Activated CD4-positive, alpha-beta T cell treated with anti-CD3 and anti-CD28 coated beads, Interleukin-2, amount 10 ng/mL, durations not matched to agents 7 days and 5 days (primary cell): ENCODE data around the gene AK8. TPM values are rescaled to one million over a fixed set of nuclear protein-coding genes. Genes with fewer than 3 reads are reported as not detected.
A peak's percentile ranks its signal among the peaks of the same experiment; 100 is the strongest.

Experiments
- CTCF ChIA-PET: fragments of 350-600 bp; sonication (Branson Sonifier 250); formaldehyde crosslinking; loops from one replicate; lab custom pipeline; 2021; ENCODE audit warnings: antibody characterized with exemption; lab: Charles Lee
- POLR2A ChIA-PET: fragments of 350-600 bp; sonication (Branson Sonifier 250); formaldehyde crosslinking; loops from one replicate; lab custom pipeline; 2021; ENCODE audit warnings: antibody characterized with exemption; lab: Charles Lee
- DNase-seq: peaks from one replicate; pipeline ENCODE4 v3.0.0-alpha.2; 2020
- H3K27ac Mint-ChIP-seq: one replicate; pipeline ENCODE4 v1.8.0; 2021; ENCODE audit warnings: mild to moderate bottlenecking, moderate library complexity, mixed read lengths
- H3K27me3 Mint-ChIP-seq: one replicate; pipeline ENCODE4 v1.8.0; 2021; ENCODE audit warnings: mixed read lengths
- H3K36me3 Mint-ChIP-seq: one replicate; pipeline ENCODE4 v1.8.0; 2021; ENCODE audit warnings: low read depth, mixed read lengths
- H3K4me1 Mint-ChIP-seq: one replicate; pipeline ENCODE4 v1.8.0; 2021; ENCODE audit warnings: mixed read lengths
- H3K4me3 Mint-ChIP-seq: one replicate; pipeline ENCODE4 v1.8.0; 2021; ENCODE audit warnings: mild to moderate bottlenecking, moderate library complexity, mixed read lengths
- H3K9me3 Mint-ChIP-seq: one replicate; pipeline ENCODE4 v1.8.0; 2021; ENCODE audit warnings: mixed read lengths
- total RNA-seq, 2 experiments: library from RNA; stranded (reverse); gene quantifications; one replicate each; pipeline ENCODE4 v1.2.3, GENCODE V29; 2021

Gene AK8
- total RNA-seq, 2 experiments from 2014 or later: not detected

DNA sequence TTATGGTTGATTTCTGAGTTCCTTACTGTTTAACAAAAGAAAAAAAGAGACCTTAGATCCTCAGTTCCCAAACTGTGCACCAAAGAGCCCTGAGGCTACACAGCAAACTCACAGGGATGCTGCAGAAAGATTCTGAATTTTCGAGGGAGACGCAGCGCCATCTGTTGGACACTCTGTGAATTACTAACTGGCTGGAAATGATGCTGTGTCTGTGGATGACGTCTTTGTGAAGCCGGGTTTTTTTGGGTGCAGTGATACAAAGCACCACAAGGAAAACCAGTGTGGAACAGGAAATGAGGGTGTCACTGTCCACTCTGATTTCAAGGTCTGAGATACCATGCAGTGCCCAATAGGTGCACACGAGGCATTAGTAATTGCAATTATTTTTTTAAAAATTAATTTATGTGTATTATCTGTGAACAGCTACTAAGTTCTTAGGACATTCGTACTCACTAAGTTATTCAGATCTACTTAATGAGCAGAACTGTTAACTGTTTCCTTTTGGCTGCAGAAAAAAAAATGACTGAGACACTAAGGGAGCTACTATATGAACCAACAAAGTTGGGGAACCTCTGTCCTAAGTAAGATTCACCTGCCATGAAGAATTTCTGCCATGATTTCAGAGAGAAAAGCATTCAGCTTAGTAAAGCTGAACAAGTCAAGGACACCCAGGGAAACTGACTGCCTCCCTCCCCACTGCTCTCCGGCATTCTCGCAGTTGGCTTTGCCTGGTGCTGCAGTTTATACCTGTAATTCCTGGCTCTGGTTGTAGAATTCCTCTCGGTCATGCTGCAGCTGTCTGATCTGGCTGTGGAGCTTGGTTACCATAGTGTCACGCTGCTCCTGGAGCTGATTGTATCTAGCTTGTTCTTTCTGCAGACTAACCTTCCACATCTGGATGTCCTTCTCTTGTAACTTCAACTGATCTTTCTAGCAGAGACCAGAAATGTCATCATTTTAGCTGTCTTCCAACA lies 24.1 kb upstream of the AK8 start:
- POLR2A ChIA-PET: no interaction called here
- no peak overlapping the region for H3K4me3 Mint-ChIP-seq
- no peak overlapping the region for H3K27ac Mint-ChIP-seq
- no peaks in the 10 kb centered on the region for H3K9me3 Mint-ChIP-seq
- no peaks in the 10 kb centered on the region for H3K27me3 Mint-ChIP-seq
- DNase-seq: peak; percentile 86
- CTCF ChIA-PET: interaction anchor here (0.5 to 2.2 kb wide), 18 partner anchors 9 to 1395 kb away, joined by 3 to 8 read pairs (median 3); no protein-coding TSS in a partner anchor
- H3K36me3 Mint-ChIP-seq: peaks cover 14% of the 10 kb centered on the region
- H3K4me1 Mint-ChIP-seq: peaks cover 10% of the 10 kb centered on the region

DNA sequence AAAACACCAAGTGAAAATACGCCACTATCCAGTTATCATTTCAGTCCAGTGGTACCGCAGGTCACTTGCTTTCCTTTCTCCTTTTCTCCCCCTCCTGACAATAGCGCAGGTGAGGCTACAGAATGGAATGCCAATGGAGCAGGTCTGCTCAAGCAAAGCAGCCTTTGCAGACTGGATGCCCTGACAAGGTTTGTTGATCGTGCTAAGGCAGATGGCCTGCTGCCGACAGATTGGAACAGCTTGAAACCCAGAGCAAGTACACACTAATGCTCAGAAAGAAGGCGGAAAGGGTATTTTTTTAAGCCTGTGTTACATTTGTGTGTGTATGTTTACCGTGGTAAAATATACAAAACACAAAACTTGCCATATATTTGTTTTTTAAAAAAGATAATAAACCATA lies 20.0 kb upstream of the AK8 start:
- no peaks in the 10 kb centered on the region for H3K27me3 Mint-ChIP-seq
- H3K27ac Mint-ChIP-seq: no peak overlapping the region
- H3K36me3 Mint-ChIP-seq: peaks cover 27% of the 10 kb centered on the region
- H3K4me1 Mint-ChIP-seq: peaks cover 19% of the 10 kb centered on the region
- H3K4me3 Mint-ChIP-seq: no peak overlapping the region
- ChIA-PET CTCF (interaction anchor here (0.5 kb wide), 1 partner anchor 189 kb away, joined by 4 read pairs; no protein-coding TSS in a partner anchor), POLR2A (no interaction called here)
- no peaks in the 10 kb centered on the region for H3K9me3 Mint-ChIP-seq
- no peak for DNase-seq

DNA sequence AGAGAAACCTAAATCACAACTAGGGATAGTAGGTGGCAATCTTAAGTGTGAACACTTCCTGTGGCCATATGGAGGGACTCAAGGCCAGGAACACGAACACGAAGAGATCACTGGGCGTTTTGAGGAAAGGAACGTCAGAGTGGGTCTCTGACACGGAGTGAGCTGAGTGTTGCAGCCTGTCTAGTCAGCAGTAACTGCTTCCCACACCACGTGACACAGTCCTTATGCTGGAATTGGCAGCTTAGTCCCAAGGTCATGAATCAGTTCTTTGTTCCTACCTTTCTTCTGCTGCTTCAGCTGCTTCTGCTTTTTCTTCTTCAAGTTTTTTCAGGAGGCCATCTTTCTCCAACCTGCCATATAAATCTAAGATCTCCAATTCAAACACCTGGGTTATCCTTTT lies 18.8 kb upstream of the AK8 start:
- Mint-ChIP-seq H3K4me1 (peaks cover 16% of the 10 kb centered on the region), H3K9me3 (no peaks in the 10 kb centered on the region), H3K27me3 (no peaks in the 10 kb centered on the region), H3K36me3 (peaks cover 26% of the 10 kb centered on the region), H3K27ac (no peak overlapping the region), H3K4me3 (no peak overlapping the region)
- DNase-seq: no peak
- POLR2A ChIA-PET: no interaction called here
- CTCF ChIA-PET: no interaction called here

DNA sequence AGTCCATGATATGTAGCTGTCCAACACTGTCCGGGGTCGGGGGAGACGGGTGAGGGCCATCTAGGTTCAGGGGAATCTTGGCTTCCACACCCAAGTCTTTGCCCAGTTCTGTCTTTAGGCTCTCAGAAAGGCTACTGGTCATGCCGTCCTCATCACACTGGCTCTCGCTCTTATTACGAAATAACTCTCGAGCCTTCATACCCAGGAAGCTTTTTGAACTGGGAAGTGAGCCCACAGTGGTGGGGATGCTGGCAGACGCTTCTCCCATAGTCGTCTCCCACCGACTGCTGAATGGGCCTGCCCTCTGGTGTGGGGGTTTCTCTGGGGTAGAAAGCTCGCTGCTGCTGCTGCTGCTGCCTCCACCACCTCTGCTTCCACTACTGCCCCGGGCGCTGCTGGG lies 18.2 kb upstream of the AK8 start:
- no peaks in the 10 kb centered on the region for H3K27me3 Mint-ChIP-seq
- CTCF ChIA-PET: interaction anchor here (0.7 kb wide), 1 partner anchor 489 kb away, joined by 3 read pairs; no protein-coding TSS in a partner anchor
- POLR2A ChIA-PET: interaction anchor here (0.6 kb wide), 1 partner anchor 48 kb away, joined by 3 read pairs; the partner anchor contains the start of gene TSC1

DNA sequence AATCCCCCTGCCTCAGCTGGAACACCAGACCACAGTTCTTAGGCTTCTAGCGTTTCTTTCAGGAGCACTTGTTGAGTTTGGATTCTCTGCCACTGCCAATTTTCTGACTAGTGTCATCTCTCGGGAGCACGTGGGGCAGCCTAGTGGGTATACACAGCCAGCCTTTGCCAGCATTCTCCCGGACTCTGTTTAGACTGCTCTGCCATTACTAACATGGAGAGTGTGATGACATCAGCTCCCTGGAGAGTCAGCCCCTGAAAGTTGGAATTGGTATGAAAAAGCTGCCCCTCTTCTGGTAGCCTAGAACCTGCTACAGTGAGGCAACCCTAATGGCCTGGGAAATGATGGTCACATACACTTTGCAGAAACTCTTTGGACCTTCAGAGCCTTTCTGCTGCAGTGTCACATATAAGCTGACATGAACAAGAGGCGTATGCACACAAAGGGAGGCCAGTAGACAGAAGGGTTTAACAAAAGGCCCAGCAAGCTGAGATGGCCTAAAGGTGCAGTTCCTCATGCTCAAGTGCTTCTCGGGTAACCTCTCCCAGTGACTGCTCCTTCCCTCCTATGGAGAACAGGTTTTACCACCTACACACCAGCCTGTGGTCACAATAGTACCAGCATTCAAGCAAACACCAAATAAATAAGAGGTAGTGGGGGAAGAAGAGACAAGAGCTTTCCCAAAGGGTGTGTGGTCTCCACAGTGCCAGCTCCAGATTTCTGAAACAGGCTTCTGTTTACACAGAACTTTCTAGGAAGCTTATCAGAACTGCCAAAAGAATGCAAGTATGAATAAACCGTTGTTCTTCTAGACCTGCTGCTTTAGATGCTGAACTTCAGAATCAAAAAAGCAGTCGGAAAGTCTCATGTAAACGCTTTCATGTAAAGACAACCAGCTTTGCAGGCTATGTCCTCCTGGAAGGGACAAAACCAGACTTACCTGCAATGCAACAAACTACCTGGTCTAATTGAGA lies 17.1 kb upstream of the AK8 start:
- H3K4me3 Mint-ChIP-seq: no peak overlapping the region
- H3K36me3 Mint-ChIP-seq: peaks cover 17% of the 10 kb centered on the region
- ChIA-PET CTCF (interaction anchor here (0.6 kb wide), 2 partner anchors 974 to 1510 kb away, joined by 5 to 6 read pairs; no protein-coding TSS in a partner anchor), POLR2A (no interaction called here)
- no peak overlapping the region for H3K27ac Mint-ChIP-seq
- DNase-seq: no peak
- no peaks in the 10 kb centered on the region for H3K9me3 Mint-ChIP-seq
- no peaks in the 10 kb centered on the region for H3K27me3 Mint-ChIP-seq
- H3K4me1 Mint-ChIP-seq: peaks cover 9% of the 10 kb centered on the region

More for the DNA sequence above, 18.2 kb upstream of the AK8 start:
- Mint-ChIP-seq H3K36me3 (peaks cover 24% of the 10 kb centered on the region), H3K4me1 (peaks cover 12% of the 10 kb centered on the region), H3K27ac (no peak overlapping the region), H3K9me3 (no peaks in the 10 kb centered on the region), H3K4me3 (no peak overlapping the region)
- DNase-seq: no peak

DNA sequence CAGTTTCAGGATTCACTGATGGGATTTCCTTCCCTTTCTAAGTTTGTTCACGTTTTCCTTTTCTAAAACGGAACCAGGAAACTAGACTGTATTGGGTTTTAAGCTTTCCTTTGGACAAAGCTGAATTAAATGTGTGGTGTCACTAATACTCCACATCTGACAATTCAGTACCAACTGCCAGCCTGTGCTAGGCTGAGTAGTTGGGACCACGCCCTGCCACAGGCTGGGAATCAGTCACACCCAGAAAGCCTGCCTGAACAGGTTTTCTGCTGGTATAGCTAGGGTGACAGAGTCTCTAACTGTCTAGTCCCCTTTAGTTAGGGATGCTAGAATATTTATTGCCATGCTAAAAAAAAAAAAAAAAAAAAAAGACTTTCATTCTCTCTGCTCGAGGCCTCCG lies 16.3 kb upstream of the AK8 start:
- no peak overlapping the region for H3K4me3 Mint-ChIP-seq
- peaks cover 17% of the 10 kb centered on the region for H3K36me3 Mint-ChIP-seq
- ChIA-PET CTCF (interaction anchor here (0.5 to 1.0 kb wide), 4 partner anchors 12 to 143 kb away, joined by 3 to 5 read pairs (median 3); no protein-coding TSS in a partner anchor), POLR2A (no interaction called here)
- DNase-seq: no peak
- H3K9me3 Mint-ChIP-seq: no peaks in the 10 kb centered on the region
- H3K27ac Mint-ChIP-seq: peak overlapping the region; percentile 55
- no peaks in the 10 kb centered on the region for H3K27me3 Mint-ChIP-seq
- H3K4me1 Mint-ChIP-seq: peaks cover 9% of the 10 kb centered on the region

DNA sequence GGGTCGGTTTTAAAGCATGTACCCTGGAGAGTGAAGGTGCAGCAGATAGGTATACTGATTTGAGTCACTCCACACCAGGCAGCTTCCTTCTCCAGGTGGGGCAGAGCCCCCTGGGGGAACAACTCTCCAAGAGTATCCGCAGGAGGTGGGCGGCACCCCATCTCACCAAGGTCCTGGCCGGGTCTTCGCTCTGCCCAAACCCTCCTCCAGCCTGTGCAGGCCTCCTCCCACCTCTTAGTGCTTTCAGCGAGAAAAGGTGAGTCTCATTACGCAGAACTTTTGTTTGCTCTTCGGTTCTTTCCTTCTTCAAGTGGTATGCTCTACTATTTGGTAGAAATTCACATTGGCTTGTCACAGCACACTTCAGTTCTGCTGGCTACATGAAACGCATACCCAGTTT lies 14.3 kb upstream of the AK8 start:
- DNase-seq: no peak
- H3K27ac Mint-ChIP-seq: no peak overlapping the region
- peaks cover 15% of the 10 kb centered on the region for H3K4me1 Mint-ChIP-seq
- CTCF ChIA-PET: no interaction called here
- no peak overlapping the region for H3K4me3 Mint-ChIP-seq
- POLR2A ChIA-PET: no interaction called here
- no peaks in the 10 kb centered on the region for H3K9me3 Mint-ChIP-seq
- peaks cover 16% of the 10 kb centered on the region for H3K36me3 Mint-ChIP-seq
- H3K27me3 Mint-ChIP-seq: no peaks in the 10 kb centered on the region

DNA sequence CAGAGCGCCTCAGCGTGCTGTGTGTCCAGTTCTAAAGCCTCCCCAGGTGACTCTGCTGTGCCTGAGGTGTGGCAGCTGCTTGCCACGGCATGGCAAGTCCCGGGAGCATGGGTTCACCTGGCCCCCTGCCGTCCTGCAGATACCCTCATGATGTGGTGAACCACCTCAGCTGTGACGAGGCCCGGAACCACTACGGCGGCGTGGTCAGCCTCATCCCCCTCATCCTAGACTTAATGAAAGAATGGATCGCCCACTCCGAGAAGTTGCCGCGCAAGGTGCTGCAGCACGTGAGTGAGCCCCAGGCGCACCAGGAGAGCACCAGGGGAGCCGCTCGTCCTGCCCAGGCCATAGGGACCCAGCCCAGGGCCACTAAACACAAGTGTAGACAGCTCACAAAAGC lies 10.1 kb upstream of the AK8 start:
- no peak for DNase-seq
- H3K4me3 Mint-ChIP-seq: no peak overlapping the region
- ChIA-PET CTCF (interaction anchor here (0.6 to 1.3 kb wide), 2 partner anchors 13 to 130 kb away, joined by 4 to 8 read pairs; no protein-coding TSS in a partner anchor), POLR2A (no interaction called here)
- peaks cover 7% of the 10 kb centered on the region for H3K4me1 Mint-ChIP-seq
- no peak overlapping the region for H3K27ac Mint-ChIP-seq
- H3K36me3 Mint-ChIP-seq: no peaks in the 10 kb centered on the region
- H3K9me3 Mint-ChIP-seq: no peaks in the 10 kb centered on the region
- H3K27me3 Mint-ChIP-seq: no peaks in the 10 kb centered on the region

DNA sequence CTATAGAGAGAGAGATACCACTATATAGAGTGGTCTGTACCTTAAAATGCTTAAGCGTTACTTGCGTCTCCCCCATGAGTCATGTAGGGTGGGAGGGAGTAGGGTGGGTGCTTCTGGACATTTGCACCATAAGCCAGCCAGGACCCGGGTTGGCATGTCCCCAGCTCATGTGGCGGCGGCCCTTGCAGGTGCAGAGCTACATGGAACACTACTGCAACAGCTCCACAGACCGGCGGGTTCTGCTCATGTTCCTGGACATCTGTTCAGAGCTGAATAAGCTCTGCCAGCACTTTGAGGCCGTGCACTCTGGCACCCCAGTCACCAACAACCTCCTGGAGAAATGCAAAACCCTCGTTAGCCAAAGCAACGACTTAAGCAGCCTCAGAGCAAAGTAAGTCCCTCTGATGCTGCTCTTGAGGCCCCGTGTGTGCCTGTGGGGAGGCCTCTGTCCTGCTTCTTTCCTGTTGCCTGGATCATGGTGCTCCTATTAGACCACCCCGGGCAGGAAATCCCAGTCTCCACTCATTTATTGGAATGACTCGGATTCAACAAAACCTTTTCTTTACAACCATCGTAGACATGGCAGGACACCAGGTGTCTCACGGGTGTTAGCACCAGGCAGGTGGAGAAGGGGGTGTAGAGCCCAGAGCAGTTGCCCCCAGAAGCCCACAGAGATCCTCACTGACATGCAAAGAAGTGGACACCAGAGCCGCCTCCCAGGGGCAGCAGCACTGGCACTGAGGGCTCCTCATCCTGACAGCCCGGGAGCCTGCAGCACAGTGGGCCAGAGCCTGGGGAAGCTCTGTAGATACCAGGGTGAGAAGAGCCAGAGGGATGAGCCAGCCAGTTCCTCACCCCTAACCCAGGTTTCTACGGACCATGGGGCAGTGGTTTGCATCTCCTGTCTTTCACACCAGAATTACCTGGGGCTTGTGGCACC lies 9.4 kb upstream of the AK8 start:
- Mint-ChIP-seq H3K9me3 (no peaks in the 10 kb centered on the region), H3K27ac (no peak overlapping the region), H3K36me3 (no peaks in the 10 kb centered on the region), H3K4me1 (peaks cover 14% of the 10 kb centered on the region), H3K27me3 (no peaks in the 10 kb centered on the region), H3K4me3 (no peak overlapping the region)
- CTCF ChIA-PET: interaction anchor here (1.2 to 1.8 kb wide), 2 partner anchors 15 to 39 kb away, joined by 3 to 5 read pairs; no protein-coding TSS in a partner anchor
- DNase-seq: no peak
- POLR2A ChIA-PET: no interaction called here

DNA sequence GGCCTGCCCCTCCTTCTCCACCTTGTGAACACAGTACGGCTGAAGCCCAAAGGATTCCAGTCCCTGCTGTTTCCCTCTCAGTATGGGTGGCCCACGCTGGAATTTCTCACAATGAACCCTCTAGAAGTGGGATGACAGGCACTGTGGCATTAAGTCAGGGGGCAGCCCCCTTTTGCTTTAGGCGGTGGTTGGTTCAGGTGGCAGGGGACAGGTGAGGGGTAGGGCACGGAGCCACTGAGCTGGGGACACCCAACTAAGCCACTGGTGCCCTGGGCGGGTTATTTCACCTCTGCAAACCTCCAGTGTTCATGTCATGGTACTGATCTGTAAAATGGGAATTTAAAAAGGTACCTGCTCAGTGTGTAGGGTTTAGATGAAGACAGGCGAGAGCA lies 8.2 kb upstream of the AK8 start:
- ChIA-PET CTCF (interaction anchor here (0.6 to 1.8 kb wide), 3 partner anchors 16 to 1154 kb away, joined by 3 to 5 read pairs (median 3); no protein-coding TSS in a partner anchor), POLR2A (no interaction called here)
- H3K9me3 Mint-ChIP-seq: no peaks in the 10 kb centered on the region
- no peak for DNase-seq
- no peak overlapping the region for H3K4me3 Mint-ChIP-seq
- H3K27me3 Mint-ChIP-seq: no peaks in the 10 kb centered on the region
- no peaks in the 10 kb centered on the region for H3K36me3 Mint-ChIP-seq
- H3K27ac Mint-ChIP-seq: no peak overlapping the region
- peaks cover 19% of the 10 kb centered on the region for H3K4me1 Mint-ChIP-seq

DNA sequence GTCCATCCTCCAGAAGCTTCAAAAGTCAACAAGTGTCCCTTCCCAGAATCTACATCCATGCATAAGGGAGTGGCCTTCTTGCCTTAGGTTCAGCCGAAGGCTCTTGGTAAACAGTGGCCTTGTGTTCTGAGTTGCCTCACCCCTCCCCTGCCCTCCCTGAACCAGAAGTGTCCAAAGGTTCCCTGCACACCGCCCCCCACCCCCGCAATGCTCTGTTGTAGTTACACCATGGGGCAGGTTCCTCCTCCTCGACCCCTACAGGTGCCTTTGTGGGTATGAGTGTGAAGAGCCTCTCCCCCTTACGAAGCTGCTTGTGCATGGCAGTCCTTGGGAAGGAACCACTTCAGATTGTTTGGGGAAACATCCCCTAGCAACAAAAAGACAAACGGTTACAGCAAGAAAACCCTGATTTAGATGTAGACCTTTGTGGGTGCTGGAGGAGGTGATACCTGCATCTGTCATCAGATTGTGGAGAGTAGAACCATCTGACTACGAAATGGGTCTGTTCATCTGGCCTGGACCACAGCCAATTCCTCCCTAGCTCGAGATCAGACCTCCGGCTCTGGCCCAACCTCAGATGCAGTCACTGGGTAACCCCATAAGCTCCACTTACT lies 7.7 kb upstream of the AK8 start:
- ChIA-PET POLR2A (no interaction called here), CTCF (interaction anchor here (1.1 to 1.8 kb wide), 3 partner anchors 16 to 41 kb away, joined by 3 to 5 read pairs (median 4); no protein-coding TSS in a partner anchor)
- Mint-ChIP-seq H3K27me3 (no peaks in the 10 kb centered on the region), H3K36me3 (no peaks in the 10 kb centered on the region), H3K4me1 (peaks cover 19% of the 10 kb centered on the region), H3K9me3 (no peaks in the 10 kb centered on the region), H3K4me3 (no peak overlapping the region), H3K27ac (no peak overlapping the region)
- no peak for DNase-seq
